GM13976 (cell line): ENCODE results near the gene CDH13.

Experiments
- DNase-seq: peaks from one replicate; pipeline ENCODE4 v3.0.0; 2012; ENCODE audit warnings: low spot score
- CTCF ChIP-seq: IDR thresholded peaks from 2 replicates; pipeline ENCODE4 v1.5.1; 2012; ENCODE audit warnings: borderline replicate concordance, mild to moderate bottlenecking; ENCODE audit not compliant: insufficient read depth; ENCODE audit errors: extremely low read depth, missing control alignments, control extremely low read depth
- in situ Hi-C: fragments of 300-500 bp; cut with MboI; formaldehyde crosslinking; loops from one replicate; pipeline ENCODE4 v1.12.0; 2022; ENCODE audit warnings: low sequenced_read_pairs, mixed read lengths, inconsistent platforms; ENCODE audit not compliant: unreplicated experiment

Gene CDH13

DNA sequence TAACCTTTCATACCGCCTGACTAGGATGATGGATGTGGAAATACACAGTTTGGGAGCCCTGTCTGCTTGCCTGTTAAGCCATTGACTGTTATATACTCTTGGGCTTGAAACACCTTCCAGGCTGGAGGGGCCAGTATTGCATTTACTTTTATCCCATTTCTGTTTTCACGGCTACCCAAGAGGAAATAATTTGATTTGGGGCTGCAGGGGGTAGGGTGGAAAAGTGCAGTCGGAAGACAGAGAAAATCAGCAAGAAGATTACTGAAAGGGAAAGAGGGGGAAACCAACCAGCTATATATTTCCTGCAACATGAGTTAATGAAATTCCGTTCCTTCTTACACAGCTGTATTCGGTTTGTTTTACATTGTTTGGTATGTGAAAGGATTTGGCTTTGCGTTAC, 202.5 kb downstream of the CDH13 start:
- DNase-seq = no peak
- no peak for TF ChIP-seq CTCF
- in situ Hi-C loops = no loop called here

DNA sequence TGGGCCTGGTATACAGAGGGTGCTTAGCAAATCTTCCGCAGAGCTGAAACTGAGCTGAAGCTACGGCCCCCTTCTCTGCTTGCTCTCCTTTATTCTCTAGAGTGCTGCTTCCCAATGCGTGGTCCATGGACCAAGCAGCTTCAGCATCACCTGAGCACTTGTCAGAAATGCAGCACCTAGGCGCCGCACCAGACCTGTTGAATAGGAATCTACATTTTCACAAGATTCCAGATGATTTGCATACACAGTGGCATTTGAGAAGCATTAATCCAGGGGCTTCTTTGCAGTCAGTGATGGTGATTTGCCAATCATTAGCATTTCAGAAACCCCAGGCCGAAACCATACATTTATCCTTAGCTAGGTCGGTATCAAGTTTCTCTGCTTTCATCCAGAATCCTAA, 204.2 kb downstream of the CDH13 start:
- in situ Hi-C loops = no loop called here
- DNase-seq = no peak
- TF ChIP-seq CTCF = no peak

- no peak for TF ChIP-seq CTCF
- in situ Hi-C loops = no loop called here
- DNase-seq = no peak
Measured at GRCh38 chr16:82832821-82833220, 206.1 kb downstream of the CDH13 start.

DNA sequence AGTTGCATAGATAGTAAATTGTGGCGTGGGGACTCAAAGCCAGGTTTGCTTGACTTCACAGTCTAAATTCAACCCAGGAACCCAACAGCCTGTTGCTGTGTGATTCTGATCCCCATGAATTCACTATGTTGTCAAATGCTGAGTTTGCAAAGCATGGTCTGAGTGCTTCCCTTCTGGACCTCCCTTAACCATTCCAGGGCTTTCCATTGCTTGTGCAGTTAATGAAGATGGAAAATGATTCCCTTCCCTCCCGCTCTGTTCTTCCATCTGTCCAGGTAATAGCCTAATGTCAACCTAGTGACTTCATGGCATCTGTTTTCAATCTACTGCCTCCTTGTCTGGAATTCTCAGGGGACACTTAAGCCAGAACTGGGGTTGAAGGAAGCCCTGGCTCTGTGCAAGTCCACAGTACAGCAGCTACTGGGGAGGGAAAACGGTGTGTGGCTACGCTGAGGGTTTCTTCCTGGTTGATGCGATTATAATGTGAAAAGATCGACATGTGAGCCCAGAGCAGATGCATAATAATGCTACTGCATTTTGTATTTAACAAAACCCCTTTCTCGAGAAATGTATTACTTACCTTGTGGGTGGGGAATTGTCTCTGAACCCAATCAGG, 206.7 kb downstream of the CDH13 start:
- DNase-seq = no peak
- no peak for TF ChIP-seq CTCF
- in situ Hi-C loops = no loop called here

DNA sequence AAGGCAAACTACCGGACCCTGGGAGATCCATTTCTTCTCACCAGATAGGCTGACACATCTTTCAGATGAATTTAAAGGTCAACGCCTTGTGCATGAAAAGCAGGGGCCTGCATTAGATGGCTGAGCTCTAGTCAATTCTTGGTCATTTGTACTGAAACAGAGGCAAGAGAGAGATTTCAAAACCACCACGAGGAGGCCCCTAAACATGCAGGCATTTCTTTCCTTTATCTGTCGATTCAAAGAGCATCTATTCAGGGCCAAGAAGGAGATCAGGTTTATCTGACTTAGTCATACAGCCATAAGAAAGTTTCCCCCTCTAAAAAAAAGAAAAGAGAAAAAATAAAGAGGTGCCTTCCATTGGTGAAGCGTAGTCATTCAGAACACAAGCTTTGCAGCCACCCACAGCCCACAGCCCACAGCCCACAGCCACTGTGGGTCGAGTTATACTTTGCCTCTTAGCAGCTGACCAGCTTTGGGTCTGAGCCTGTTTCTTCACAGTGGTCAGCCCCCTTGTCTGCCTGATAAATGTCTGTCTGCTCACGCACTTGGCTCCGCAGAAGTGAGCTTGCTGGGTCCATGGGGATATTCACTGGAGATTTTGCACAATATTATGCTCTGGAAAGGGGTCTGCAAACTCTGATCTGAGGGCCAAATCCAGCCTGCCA, 207.5 kb downstream of the CDH13 start:
- DNase-seq = no peak
- in situ Hi-C loops = no loop called here
- TF ChIP-seq CTCF = no peak

DNA sequence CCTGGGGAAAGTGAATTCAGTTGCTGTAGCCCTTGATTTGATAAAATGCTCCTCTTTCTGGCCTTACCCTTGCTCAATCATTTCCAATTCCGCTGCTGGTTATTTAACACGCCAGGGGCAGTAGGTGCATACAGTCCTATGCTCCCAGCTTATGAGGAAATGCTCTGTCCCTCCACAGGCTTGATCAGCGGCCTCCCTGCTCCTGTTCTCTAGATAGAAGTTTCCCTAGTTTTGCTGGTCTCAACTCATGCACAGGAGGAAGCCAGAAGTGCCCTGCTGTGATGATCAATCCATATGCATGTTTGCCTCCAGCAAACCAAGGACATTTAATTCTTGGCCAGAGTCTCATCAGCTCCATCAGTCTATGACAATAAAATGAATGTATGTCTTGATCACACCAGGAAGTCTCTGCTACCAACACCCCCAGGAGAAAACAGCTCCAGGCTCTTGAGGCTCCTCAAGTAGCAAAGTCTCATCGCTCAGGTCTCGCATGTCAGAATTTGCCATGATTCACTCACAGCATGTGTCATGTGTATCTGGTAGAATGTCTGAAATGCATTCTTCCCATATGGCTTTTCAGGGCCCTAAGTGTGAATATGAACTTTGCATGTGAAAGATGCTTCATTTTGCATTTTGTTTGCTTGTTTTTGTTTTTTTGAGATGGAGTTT, 208.9 kb downstream of the CDH13 start:
- in situ Hi-C loops = no loop called here
- no peak for TF ChIP-seq CTCF
- DNase-seq = no peak
